ENCODE results near the gene EXOSC6. TPM values are rescaled to one million over a fixed set of nuclear protein-coding genes. Genes with fewer than 3 reads are reported as not detected.
"Not testable (repeated sequence)": the region's sequence is repeated elsewhere in the genome, so short reads cannot be mapped to it uniquely, and the experiment has no call there.

Gene EXOSC6
- total RNA-seq, 1 experiment from 2014 or later, result 19.3 TPM

- POLR2A ChIA-PET; H3K4me1 ChIP-seq (ENCODE audit: control insufficient read depth, insufficient read depth, low read length); in situ Hi-C loops (cut with HindIII; ENCODE audit: low pct_unique_long_range_greater_than_20kb, low sequenced_read_pairs); H3K27me3 ChIP-seq (ENCODE audit: control insufficient read depth, insufficient read depth, low read length); H3K27ac ChIP-seq (ENCODE audit: low read length); H3K9me3 ChIP-seq (ENCODE audit: control insufficient read depth, insufficient read depth, low read depth, low read length); BruUV-seq (replicated peaks); intact Hi-C loops (cut with micrococcal nuclease; ENCODE audit: unreplicated experiment); H3K4me3 ChIP-seq (ENCODE audit: low read depth in 2 of 2, low read length in 2 of 2); ATAC-seq; DNase-seq (ENCODE audit: low read depth, low spot score): not testable (repeated sequence)
- peaks cover 23% of the 10 kb centered on the region for H3K36me3 ChIP-seq (ENCODE audit: control insufficient read depth, insufficient read depth, low read length)
- CTCF ChIA-PET, result interaction anchor here (0.6 kb wide), 1 partner anchor 400 kb away, joined by 3 read pairs; no protein-coding TSS in a partner anchor
Measured at GRCh38 chr16:70267922-70268321, 16.2 kb upstream of the EXOSC6 start.

- ChIA-PET POLR2A (no interaction called here), CTCF (interaction anchor here (0.6 kb wide), 2 partner anchors 17 to 677 kb away, joined by 5 read pairs; no protein-coding TSS in a partner anchor)
- Histone ChIP-seq H3K27ac (ENCODE audit: low read length) (no peak overlapping the region), H3K27me3 (ENCODE audit: control insufficient read depth, insufficient read depth, low read length) (no peaks in the 10 kb centered on the region), H3K4me1 (ENCODE audit: control insufficient read depth, insufficient read depth, low read length) (no peaks in the 10 kb centered on the region), H3K4me3 (ENCODE audit: low read depth in 2 of 2, low read length in 2 of 2) (no peak overlapping the region), H3K9me3 (ENCODE audit: control insufficient read depth, insufficient read depth, low read depth, low read length) (no peaks in the 10 kb centered on the region), H3K36me3 (ENCODE audit: control insufficient read depth, insufficient read depth, low read length) (peaks cover 23% of the 10 kb centered on the region)
- in situ Hi-C loops (cut with HindIII; ENCODE audit: low pct_unique_long_range_greater_than_20kb, low sequenced_read_pairs) (no loop called here), intact Hi-C loops (cut with micrococcal nuclease; ENCODE audit: unreplicated experiment) (no loop called here)
- BruUV-seq (replicated peaks), result no TSS peak
- ATAC-seq (peak; percentile 79), DNase-seq (ENCODE audit: low read depth, low spot score) (no peak)
- peak; percentile 74; the same call in 1 of the 2 replicates for TF ChIP-seq CTCF (IDR thresholded peaks at IDR 0.05)
- TF ChIP-seq TCF7L2 (IDR thresholded peaks at IDR 0.05; ENCODE audit: low read depth, low read length), result no peak
- TF ChIP-seq POLR2AphosphoS5 (IDR thresholded peaks at IDR 0.05; ENCODE audit: low read depth, low read length), result no peak
- TF ChIP-seq SIN3A (IDR thresholded peaks at IDR 0.05; ENCODE audit: borderline replicate concordance, insufficient read depth, low read depth, low read length), result no peak
- TF ChIP-seq REST (IDR thresholded peaks at IDR 0.05; ENCODE audit: insufficient read depth in 1 of 2, low read depth in 2 of 2, low read length in 1 of 2), result no peak
Measured at GRCh38 chr16:70267516-70267915, 15.8 kb upstream of the EXOSC6 start.

- in situ Hi-C loops (cut with HindIII; ENCODE audit: low pct_unique_long_range_greater_than_20kb, low sequenced_read_pairs); H3K9me3 ChIP-seq (ENCODE audit: control insufficient read depth, insufficient read depth, low read depth, low read length); H3K4me1 ChIP-seq (ENCODE audit: control insufficient read depth, insufficient read depth, low read length); POLR2A ChIA-PET; H3K27me3 ChIP-seq (ENCODE audit: control insufficient read depth, insufficient read depth, low read length); BruUV-seq (replicated peaks); H3K27ac ChIP-seq (ENCODE audit: low read length); H3K4me3 ChIP-seq (ENCODE audit: low read depth in 2 of 2, low read length in 2 of 2); ATAC-seq; intact Hi-C loops (cut with micrococcal nuclease; ENCODE audit: unreplicated experiment); DNase-seq (ENCODE audit: low read depth, low spot score); CTCF ChIA-PET: not testable (repeated sequence)
- H3K36me3 ChIP-seq (ENCODE audit: control insufficient read depth, insufficient read depth, low read length), result peaks cover 18% of the 10 kb centered on the region
Measured at GRCh38 chr16:70259903-70260302, 8.2 kb upstream of the EXOSC6 start.
